Mucosa of stomach (tissue), 1 donor: ENCODE results near the gene EPB41L1.
"Not testable (repeated sequence)": the region's sequence is repeated elsewhere in the genome, so short reads cannot be mapped to it uniquely, and the experiment has no call there.

Experiments
- H3K27me3 ChIP-seq: one replicate; pipeline ENCODE4 v1.7.0; 2013; ENCODE audit warnings: mild to moderate bottlenecking, low read length; ENCODE audit not compliant: control insufficient read depth, insufficient read depth
- H3K36me3 ChIP-seq: one replicate; pipeline ENCODE4 v1.7.0; 2013; ENCODE audit warnings: low read length; ENCODE audit not compliant: control insufficient read depth, insufficient read depth
- H3K4me1 ChIP-seq: one replicate; pipeline ENCODE4 v1.7.0; 2013; ENCODE audit warnings: mild to moderate bottlenecking, low read length; ENCODE audit not compliant: control insufficient read depth, insufficient read depth
- H3K4me3 ChIP-seq: one replicate; pipeline ENCODE4 v1.7.0; 2013; ENCODE audit warnings: low read length
- H3K9ac ChIP-seq: one replicate; pipeline ENCODE4 v1.7.0; 2013; ENCODE audit warnings: mild to moderate bottlenecking, low read length, moderate library complexity
- H3K9me3 ChIP-seq: one replicate; pipeline ENCODE4 v1.7.0; 2013; ENCODE audit warnings: mild to moderate bottlenecking, low read length, moderate library complexity; ENCODE audit not compliant: control insufficient read depth
- donor health status: Pancreatic carcinoma.

Gene EPB41L1

GRCh38 chr20:36128463-36129159 is 25.9 kb upstream of the EPB41L1 start:
- Histone ChIP-seq H3K9me3 (no peaks in the 10 kb centered on the region), H3K9ac (no peak overlapping the region), H3K36me3 (peaks cover 6% of the 10 kb centered on the region)

GRCh38 chr20:36129160-36129543 is 25.4 kb upstream of the EPB41L1 start:
- Histone ChIP-seq H3K4me3 (no peak overlapping the region), H3K36me3 (peaks cover 6% of the 10 kb centered on the region), H3K9ac (no peak overlapping the region), H3K4me1 (peaks cover 26% of the 10 kb centered on the region), H3K27me3 (no peaks in the 10 kb centered on the region), H3K9me3 (no peaks in the 10 kb centered on the region)

More at GRCh38 chr20:36128463-36129159, 25.9 kb upstream of the EPB41L1 start:
- Histone ChIP-seq H3K4me1 (peaks cover 22% of the 10 kb centered on the region), H3K4me3 (no peak overlapping the region), H3K27me3 (no peaks in the 10 kb centered on the region)

DNA sequence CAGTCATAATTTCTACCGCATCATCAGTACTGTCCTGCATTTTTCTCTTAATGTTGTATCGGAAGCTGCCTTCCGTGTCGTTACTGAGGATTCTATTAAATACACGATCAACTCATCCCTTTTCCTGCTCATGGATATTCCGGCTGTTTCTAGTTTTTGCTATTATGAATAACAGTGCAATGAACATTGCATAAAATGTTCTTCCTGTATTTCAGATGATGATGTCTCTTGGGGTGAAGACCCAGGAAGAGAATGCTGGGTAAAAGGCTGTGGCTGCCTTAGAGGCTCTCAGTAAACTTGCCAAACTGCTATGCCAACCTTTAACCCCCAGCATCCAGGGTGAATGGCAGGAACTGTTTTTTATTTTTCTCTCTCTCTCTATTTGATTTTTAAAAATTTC is 24.1 kb upstream of the EPB41L1 start:
- Histone ChIP-seq H3K27me3 (no peaks in the 10 kb centered on the region), H3K4me1 (peaks cover 30% of the 10 kb centered on the region), H3K36me3 (peaks cover 6% of the 10 kb centered on the region), H3K9ac (no peak overlapping the region), H3K4me3 (no peak overlapping the region), H3K9me3 (no peaks in the 10 kb centered on the region)

- Histone ChIP-seq H3K9me3 (no peaks in the 10 kb centered on the region), H3K27me3 (no peaks in the 10 kb centered on the region), H3K36me3 (peaks cover 6% of the 10 kb centered on the region), H3K4me3 (no peak overlapping the region), H3K9ac (no peak overlapping the region), H3K4me1 (peaks cover 30% of the 10 kb centered on the region)
Observed at GRCh38 chr20:36132802-36133211, 21.7 kb upstream of the EPB41L1 start.

- Histone ChIP-seq H3K4me3 (no peak overlapping the region), H3K4me1 (peaks cover 26% of the 10 kb centered on the region), H3K9ac (no peak overlapping the region), H3K27me3 (no peaks in the 10 kb centered on the region), H3K36me3 (peaks cover 6% of the 10 kb centered on the region), H3K9me3 (no peaks in the 10 kb centered on the region)
Observed at GRCh38 chr20:36133821-36134220, 20.7 kb upstream of the EPB41L1 start.

GRCh38 chr20:36135159-36135558 is 19.4 kb upstream of the EPB41L1 start:
- no peaks in the 10 kb centered on the region for H3K9me3 ChIP-seq
- no peak overlapping the region for H3K4me3 ChIP-seq
- no peak overlapping the region for H3K9ac ChIP-seq
- H3K27me3 ChIP-seq: no peaks in the 10 kb centered on the region
- H3K36me3 ChIP-seq: peaks cover 6% of the 10 kb centered on the region
- H3K4me1 ChIP-seq: peaks cover 24% of the 10 kb centered on the region

GRCh38 chr20:36135821-36136220 is 18.7 kb upstream of the EPB41L1 start:
- no peaks in the 10 kb centered on the region for H3K27me3 ChIP-seq
- no peak overlapping the region for H3K4me3 ChIP-seq
- H3K9me3 ChIP-seq: no peaks in the 10 kb centered on the region
- peaks cover 6% of the 10 kb centered on the region for H3K36me3 ChIP-seq
- peaks cover 24% of the 10 kb centered on the region for H3K4me1 ChIP-seq
- H3K9ac ChIP-seq: no peak overlapping the region

DNA sequence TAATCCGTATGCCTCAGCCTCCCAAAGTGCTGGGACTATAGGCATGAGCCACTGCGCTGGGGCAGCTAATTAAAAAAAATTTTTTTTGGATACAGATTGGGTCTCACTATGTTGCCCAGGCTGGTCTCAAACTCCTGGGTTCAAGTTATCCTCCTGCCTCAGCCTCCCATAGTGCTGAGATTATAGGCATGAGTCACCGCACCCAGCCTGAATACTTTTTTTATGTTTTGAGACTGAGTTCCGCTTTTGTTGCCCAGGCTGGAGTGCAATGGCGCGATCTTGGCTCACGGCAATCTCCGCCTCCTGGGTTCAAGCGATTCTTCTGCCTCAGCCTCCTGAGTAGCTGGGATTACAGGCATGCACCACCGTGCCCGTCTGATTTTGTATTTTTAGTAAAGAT is 17.2 kb upstream of the EPB41L1 start:
- H3K36me3 ChIP-seq, H3K27me3 ChIP-seq, H3K9ac ChIP-seq, H3K9me3 ChIP-seq, H3K4me3 ChIP-seq: not testable (repeated sequence)
- peaks cover 24% of the 10 kb centered on the region for H3K4me1 ChIP-seq

GRCh38 chr20:36141310-36141709 is 13.2 kb upstream of the EPB41L1 start:
- Histone ChIP-seq H3K9ac (no peak overlapping the region), H3K36me3 (no peaks in the 10 kb centered on the region), H3K27me3 (no peaks in the 10 kb centered on the region), H3K4me3 (no peak overlapping the region), H3K4me1 (peaks cover 17% of the 10 kb centered on the region), H3K9me3 (no peaks in the 10 kb centered on the region)

DNA sequence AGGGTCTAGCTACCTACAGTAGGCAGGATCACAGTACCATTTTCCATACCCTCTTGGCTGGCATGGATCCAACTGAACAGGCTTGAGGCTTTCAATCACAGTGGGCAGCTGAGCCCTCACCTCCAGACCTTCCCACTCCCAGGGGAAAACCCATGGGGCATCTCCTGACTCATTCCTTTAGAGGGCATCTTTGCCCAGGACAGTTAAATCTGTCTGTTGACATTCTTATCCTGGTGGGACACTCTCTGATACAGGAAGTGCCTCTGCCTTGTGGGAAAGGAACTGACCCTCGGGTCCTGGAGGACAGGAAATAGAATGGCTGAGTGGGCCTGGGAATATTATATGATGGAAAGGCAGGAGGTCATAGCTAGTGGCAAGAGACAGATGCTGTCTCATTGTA is 10.2 kb upstream of the EPB41L1 start:
- Histone ChIP-seq H3K4me3 (no peak overlapping the region), H3K36me3 (no peaks in the 10 kb centered on the region), H3K9me3 (no peaks in the 10 kb centered on the region), H3K9ac (no peak overlapping the region), H3K27me3 (no peaks in the 10 kb centered on the region), H3K4me1 (peaks cover 12% of the 10 kb centered on the region)

- Histone ChIP-seq H3K9ac (no peak overlapping the region), H3K27me3 (no peaks in the 10 kb centered on the region), H3K4me3 (no peak overlapping the region), H3K4me1 (peaks cover 12% of the 10 kb centered on the region), H3K9me3 (no peaks in the 10 kb centered on the region), H3K36me3 (no peaks in the 10 kb centered on the region)
Observed at GRCh38 chr20:36145877-36146707, 8.4 kb upstream of the EPB41L1 start.

DNA sequence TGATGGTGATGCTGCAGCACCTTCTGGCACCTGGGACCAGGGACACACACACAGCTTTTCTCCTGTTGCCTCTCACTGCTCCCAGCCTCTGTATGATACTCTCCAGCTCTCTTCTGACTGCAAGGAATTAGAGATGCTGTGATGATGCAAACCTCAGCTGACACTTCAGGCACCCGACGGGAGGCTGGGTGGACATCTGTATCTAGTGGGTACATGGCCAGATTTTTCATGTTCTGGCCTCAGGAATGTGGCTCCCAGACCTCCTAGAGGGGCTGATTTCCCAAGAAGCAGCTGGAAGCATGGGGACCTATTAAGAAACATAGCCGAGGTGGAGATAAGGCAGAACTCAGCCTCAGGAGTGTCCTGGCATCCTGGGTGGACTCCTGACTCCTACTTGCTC is 6.8 kb upstream of the EPB41L1 start:
- Histone ChIP-seq H3K4me1 (peaks cover 13% of the 10 kb centered on the region), H3K36me3 (no peaks in the 10 kb centered on the region)

More for the DNA sequence above, 6.8 kb upstream of the EPB41L1 start:
- no peak overlapping the region for H3K4me3 ChIP-seq
- no peaks in the 10 kb centered on the region for H3K27me3 ChIP-seq
- no peak overlapping the region for H3K9ac ChIP-seq
- no peaks in the 10 kb centered on the region for H3K9me3 ChIP-seq
